Endothelial cell of umbilical vein (primary cell): Measurements from ENCODE around the gene MRPL53. TPM values are rescaled to one million over a fixed set of nuclear protein-coding genes. Genes with fewer than 3 reads are reported as not detected.

Experiments used
- BruUV-seq: library from RNA; stranded (reverse); fragments of 400-500 nt; replicated peaks from 2 replicates; lab custom pipeline; 2021; lab: Mats Ljungman, UMichigan
- CTCF ChIA-PET: fragments of 300-600, 350-600 bp; sonication (Branson Sonifier 250); formaldehyde crosslinking; loops from one replicate; lab custom pipeline; 2021; ENCODE audit warnings: antibody characterized with exemption, inconsistent platforms; lab: Charles Lee
- POLR2A ChIA-PET: fragments of 300-600, 350-600 bp; sonication (Branson Sonifier 250); formaldehyde crosslinking; loops from one replicate; lab custom pipeline; 2021; ENCODE audit warnings: antibody characterized with exemption, inconsistent platforms; lab: Charles Lee
- DNase-seq: peaks from one replicate; pipeline ENCODE4 v3.0.0-alpha.2; 2011; ENCODE audit warnings: low read depth, low spot score
- FAIRE-seq: peaks from 2 replicates; lab custom pipeline; 2011; peaks lifted over from hg19 to GRCh38; lab: Jason Lieb, UNC
- H2AFZ ChIP-seq: 2 replicates; pipeline ENCODE4 v1.6.0; 2012; ENCODE audit warnings: low read depth, low read length, control low read depth, inconsistent platforms
- H3K27ac ChIP-seq: 2 replicates; pipeline ENCODE4 v1.5.1; 2011; ENCODE audit warnings: low read depth, mild to moderate bottlenecking, control low read depth, low read length, moderate library complexity; ENCODE audit not compliant: insufficient read depth
- H3K27me3 ChIP-seq, 2 experiments: 2 replicates each; pipeline versions ENCODE4 v1.6.0 to v1.6.1; 2011; ENCODE audit warnings: low read length in 2 of 2, mixed read lengths in 1 of 2; ENCODE audit not compliant: control insufficient read depth in 2 of 2, insufficient read depth in 2 of 2
- H3K36me3 ChIP-seq, 2 experiments: 2 replicates in 1 of 2; 3 replicates in 1 of 2; pipeline ENCODE4 v1.5.1; 2011; ENCODE audit warnings: low read length in 2 of 2, mild to moderate bottlenecking in 1 of 2, moderate library complexity in 1 of 2; ENCODE audit not compliant: control insufficient read depth in 2 of 2, insufficient read depth in 2 of 2; ENCODE audit errors: extremely low read depth in 1 of 2
- H3K4me1 ChIP-seq: 3 replicates; pipeline ENCODE4 v1.5.1; 2011; ENCODE audit warnings: mild to moderate bottlenecking, low read length; ENCODE audit not compliant: control insufficient read depth, insufficient read depth; ENCODE audit errors: extremely low read depth
- H3K4me2 ChIP-seq: 2 replicates; pipeline ENCODE4 v1.6.1; 2011; ENCODE audit warnings: low read length, control low read depth, mixed read lengths; ENCODE audit not compliant: insufficient read depth
- H3K4me3 ChIP-seq, 3 experiments: fragments of 200-600 bp in 1 of 3; sonication (generic), shearing (Covaris generic) in 1 of 3; replicated peaks in 1 of 3; 2 replicates each; pipeline ENCODE4 v1.5.1; 2011 to 2016; ENCODE audit warnings: control low read depth in 3 of 3, low read length in 3 of 3, mild to moderate bottlenecking in 2 of 3, inconsistent platforms in 1 of 3, low read depth in 1 of 3, moderate library complexity in 1 of 3; ENCODE audit not compliant: insufficient read depth in 1 of 3
- H3K79me2 ChIP-seq: 2 replicates; pipeline ENCODE4 v1.6.0; 2012; ENCODE audit warnings: low read length, inconsistent platforms; ENCODE audit not compliant: control insufficient read depth, insufficient read depth
- H3K9ac ChIP-seq: replicated peaks from 2 replicates; pipeline ENCODE3; 2011; ENCODE audit warnings: low read length, control low read depth; ENCODE audit not compliant: insufficient read depth; ENCODE audit errors: extremely low read depth
- H3K9me1 ChIP-seq: replicated peaks from 3 replicates; pipeline ENCODE4 v1.6.0; 2011; ENCODE audit warnings: mild to moderate bottlenecking, low read length; ENCODE audit not compliant: control insufficient read depth, insufficient read depth; ENCODE audit errors: extremely low read depth
- H3K9me3 ChIP-seq: replicated peaks from 2 replicates; pipeline ENCODE4 v1.5.1; 2012; ENCODE audit warnings: low read length, inconsistent platforms; ENCODE audit not compliant: control insufficient read depth, insufficient read depth
- H4K20me1 ChIP-seq: replicated peaks from 2 replicates; pipeline ENCODE3; 2011; ENCODE audit warnings: mild to moderate bottlenecking, low read length; ENCODE audit not compliant: control insufficient read depth, insufficient read depth; ENCODE audit errors: extremely low read depth
- EZH2 ChIP-seq: IDR thresholded peaks from 2 replicates; pipeline ENCODE4 v1.6.1; 2012; ENCODE audit warnings: borderline replicate concordance, low read depth, mild to moderate bottlenecking, moderate library complexity, low read length, inconsistent platforms; ENCODE audit not compliant: severe bottlenecking
- FOS ChIP-seq: IDR thresholded peaks from 2 replicates; pipeline ENCODE4 v1.6.1; 2011; ENCODE audit warnings: mild to moderate bottlenecking, low read length, moderate library complexity, borderline replicate concordance; ENCODE audit not compliant: insufficient read depth
- GATA2 ChIP-seq: IDR thresholded peaks from 2 replicates; pipeline ENCODE4 v1.7.0; 2011; ENCODE audit warnings: low read depth, mild to moderate bottlenecking, moderate library complexity, mixed read lengths, low read length; ENCODE audit not compliant: insufficient read length, insufficient read depth
- MYC ChIP-seq: IDR thresholded peaks from one replicate; pipeline ENCODE4 v1.6.1; 2011; ENCODE audit warnings: mild to moderate bottlenecking, low read depth, low read length
- POLR2A ChIP-seq: IDR thresholded peaks from 2 replicates; pipeline ENCODE4 v1.6.1; 2012; ENCODE audit warnings: low read depth, mild to moderate bottlenecking, control low read depth, low read length
- dilution Hi-C: fragments of 300-500 bp; cut with MboI; formaldehyde crosslinking; loops from one replicate; pipeline ENCODE4 v1.15.0; 2019; ENCODE audit warnings: low sequenced_read_pairs; ENCODE audit not compliant: extremely low pct_ligation_motif_present
- intact Hi-C: fragments of 100-400 bp; cut with micrococcal nuclease; formaldehyde crosslinking; loops from one replicate; pipeline ENCODE4 v1.10.0; 2022
- polyA plus RNA-seq, 4 experiments: library from polyadenylated mRNA; depleted of rRNA in 3 of 4; stranded (reverse) in 3 of 4; unstranded in 1 of 4; fragments of >200 nt; gene quantifications; 2 replicates each; pipeline versions ENCODE4 v1.2.1 to v1.2.3, GENCODE V29; 2011 to 2012; ENCODE audit warnings: missing spikeins in 1 of 4
- total RNA-seq: library from RNA; stranded (reverse); gene quantifications from 2 replicates; pipeline ENCODE4 v1.2.3, GENCODE V29; 2021
- TF ChIP-seq, protein P1 (sequence below): IDR thresholded peaks from 2 replicates; pipeline ENCODE4 v1.6.1; 2011; ENCODE audit not compliant: insufficient read depth, insufficient read length

Gene MRPL53
- total and polyA plus RNA-seq, 2 donors (not counting 3 experiments of a cell fraction or from before 2014, with no cell fraction given): 68.7 to 69.7 TPM

DNA sequence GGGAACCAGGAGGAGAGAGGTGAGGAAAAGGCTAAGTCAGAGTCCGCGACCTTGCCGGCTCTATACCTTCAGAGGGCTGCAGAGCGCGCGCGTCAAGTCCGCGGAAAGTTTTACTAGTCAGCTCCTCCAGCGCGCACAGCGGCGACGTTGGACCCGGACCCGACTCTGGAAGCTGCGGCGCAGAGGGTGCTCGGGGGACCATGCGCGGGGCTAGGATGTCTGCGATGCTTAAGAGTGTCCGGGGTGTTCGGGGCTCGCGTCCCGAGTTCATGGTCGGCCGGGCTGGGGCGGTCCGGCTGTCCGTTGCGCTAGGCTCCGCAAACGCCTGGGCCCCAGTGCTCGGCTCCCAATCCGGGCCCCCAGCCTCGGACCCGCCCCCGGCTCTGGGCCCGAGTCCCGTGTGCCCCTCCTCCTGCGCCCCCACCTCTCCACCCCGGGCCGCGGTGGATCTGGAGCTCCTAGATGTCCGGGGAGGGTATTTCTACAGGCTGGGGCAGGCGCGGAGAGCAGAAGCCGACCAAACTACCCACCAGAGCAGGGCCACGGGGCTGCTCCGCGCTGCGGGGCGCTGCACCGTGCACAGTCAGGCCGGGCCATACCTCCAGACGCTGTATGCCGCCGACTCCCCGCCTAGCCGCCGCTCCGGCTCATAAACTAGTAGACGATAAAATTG, 26.9 kb upstream of the MRPL53 start, which contains the start of gene LBX2:
LBX2 (minus strand) TSS at position 337 of the 673 bp plus-strand sequence; CDS start at position 271, 66 bp downstream.
- no peak for FAIRE-seq
- POLR2A ChIA-PET: interaction anchor here (1.1 kb wide), 1 partner anchor 30 kb away, joined by 3 read pairs; the partner anchor contains the start of gene AUP1

DNA sequence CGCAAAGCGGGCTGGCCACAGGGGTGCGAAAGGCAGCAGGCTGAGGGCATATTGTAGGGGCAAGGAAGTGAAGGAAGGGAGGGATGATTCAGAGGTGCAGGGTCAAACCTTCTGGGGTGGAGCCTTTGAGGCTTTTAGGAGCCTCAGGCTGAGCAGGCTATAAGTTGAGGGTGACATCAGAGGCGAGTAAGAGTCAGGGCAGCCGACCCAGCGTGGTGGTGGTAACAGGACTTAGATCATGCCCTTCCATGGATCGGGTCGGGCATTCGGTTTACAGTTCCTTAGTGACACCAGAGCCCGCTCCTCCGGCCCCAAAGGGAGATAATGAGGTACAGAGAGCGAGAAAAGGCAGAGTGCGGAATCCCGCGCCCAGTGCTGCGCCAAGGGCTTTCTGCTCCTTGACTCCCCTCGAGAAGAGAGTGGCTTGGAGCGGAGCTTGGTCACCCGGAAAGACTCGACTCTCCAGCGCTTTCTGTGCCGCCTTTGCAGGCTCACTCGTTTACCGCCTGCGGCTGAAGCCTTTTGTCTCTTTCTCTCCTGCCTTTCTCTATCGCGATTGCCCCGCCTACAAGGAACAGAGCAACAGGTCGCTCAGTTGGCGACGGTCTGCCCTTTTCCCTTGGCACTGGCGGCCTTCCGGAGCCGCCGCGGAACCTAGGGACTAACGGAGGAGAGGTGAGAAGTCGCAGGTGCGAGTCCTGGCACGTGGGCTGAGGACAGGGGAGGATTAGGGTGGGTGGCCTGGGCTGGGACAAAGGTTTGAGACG, 26.2 kb upstream of the MRPL53 start:
- Histone ChIP-seq H2AFZ (peak overlapping the region; percentile 11), H3K9ac (no peak overlapping the region), H3K9me1 (no peaks in the 10 kb centered on the region), H3K9me3 (no peaks in the 10 kb centered on the region), H3K4me2 (peak overlapping the region; percentile 50), H4K20me1 (no peaks in the 10 kb centered on the region), H3K4me1 (peaks cover 30% of the 10 kb centered on the region), H3K79me2 (no peaks in the 10 kb centered on the region), H3K4me3 (peak overlapping the region in 2 of 3 experiments; percentile 19 to 25), H3K36me3 (no peaks in the 10 kb centered on the region), H3K27me3 (peaks cover 23 to 40% of the 10 kb centered on the region in 2 experiments), H3K27ac (no peak overlapping the region)
- TF ChIP-seq FOS: peak; percentile 17
- TF ChIP-seq MYC: no peak
- TF ChIP-seq, protein P1, sequence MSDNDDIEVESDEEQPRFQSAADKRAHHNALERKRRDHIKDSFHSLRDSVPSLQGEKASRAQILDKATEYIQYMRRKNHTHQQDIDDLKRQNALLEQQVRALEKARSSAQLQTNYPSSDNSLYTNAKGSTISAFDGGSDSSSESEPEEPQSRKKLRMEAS: no peak
- TF ChIP-seq EZH2: peak; percentile 95
- no peak for TF ChIP-seq GATA2
- ChIA-PET CTCF (interaction anchor here (0.7 to 2.6 kb wide), 7 partner anchors 8 to 87 kb away, joined by 3 to 6 read pairs (median 3); partner anchors contain the start of genes CCDC142, TTC31 and WBP1), POLR2A (interaction anchor here (1.1 kb wide), 1 partner anchor 30 kb away, joined by 3 read pairs; the partner anchor contains the start of gene AUP1)
- no TSS peak for BruUV-seq
- dilution Hi-C loops (no loop called here), intact Hi-C loops (loop anchor here (1.0 to 5.0 kb wide), 2 partner anchors 15 to 34 kb away; partner anchors contain the start of gene TTC31)
- FAIRE-seq: peak; percentile 62
- DNase-seq: peak; percentile 35

More for the DNA sequence above, 26.9 kb upstream of the MRPL53 start, which contains the start of gene LBX2:
- Histone ChIP-seq H3K9me3 (no peaks in the 10 kb centered on the region), H3K36me3 (no peaks in the 10 kb centered on the region), H3K9me1 (no peaks in the 10 kb centered on the region), H2AFZ (peak within 1 kb of the TSS; percentile 11), H3K27ac (no peak within 1 kb of the TSS), H3K4me3 (peak within 1 kb of the TSS in 2 of 3 experiments; percentile 19 to 25), H3K4me2 (peak within 1 kb of the TSS; percentile 50), H3K79me2 (no peaks in the 10 kb centered on the region), H3K27me3 (peaks cover 23 to 40% of the 10 kb centered on the region in 2 experiments), H4K20me1 (no peaks in the 10 kb centered on the region), H3K9ac (no peak within 1 kb of the TSS), H3K4me1 (peaks cover 32% of the 10 kb centered on the region)
- CTCF ChIA-PET: interaction anchor here (0.7 to 1.5 kb wide), 6 partner anchors 8 to 87 kb away, joined by 3 to 4 read pairs (median 3); partner anchors contain the start of genes INO80B and WBP1
- intact Hi-C loops: loop anchor here (5.0 kb wide), 1 partner anchor 33 kb away; no protein-coding TSS in a partner anchor
- no peak for TF ChIP-seq POLR2A
- TF ChIP-seq, protein P1: no peak
- TF ChIP-seq GATA2: no peak
- peak; percentile 81 for TF ChIP-seq EZH2
- dilution Hi-C loops: no loop called here
- DNase-seq: no peak
- BruUV-seq: no TSS peak
